Right lobe of liver (tissue), 4 donors: ENCODE results near the gene LPCAT1.

Experiments
- POLR2A ChIP-seq: fragments of 450-650 bp; IDR thresholded peaks from one replicate; pipeline ENCODE4 v1.6.1; 2017; ENCODE audit warnings: antibody characterized with exemption, mild to moderate bottlenecking
- TF ChIP-seq, protein P1 (sequence below), 4 donors: fragments of 200-600 bp in 3 of 4; fragments of 450-650 bp in 1 of 4; IDR thresholded peaks; one replicate each; pipeline versions ENCODE4 v1.5.1 to v1.8.0; 2016 to 2022; ENCODE audit warnings: antibody characterized with exemption in 4 of 4, mild to moderate bottlenecking in 2 of 4
- donor health status: DM: no; HTN: no; CAD: no.
- donor health status: DM: no; HTN: no; CAD: no.
- donor health status: DM: no; HTN: yes; CAD: no.

DNA sequence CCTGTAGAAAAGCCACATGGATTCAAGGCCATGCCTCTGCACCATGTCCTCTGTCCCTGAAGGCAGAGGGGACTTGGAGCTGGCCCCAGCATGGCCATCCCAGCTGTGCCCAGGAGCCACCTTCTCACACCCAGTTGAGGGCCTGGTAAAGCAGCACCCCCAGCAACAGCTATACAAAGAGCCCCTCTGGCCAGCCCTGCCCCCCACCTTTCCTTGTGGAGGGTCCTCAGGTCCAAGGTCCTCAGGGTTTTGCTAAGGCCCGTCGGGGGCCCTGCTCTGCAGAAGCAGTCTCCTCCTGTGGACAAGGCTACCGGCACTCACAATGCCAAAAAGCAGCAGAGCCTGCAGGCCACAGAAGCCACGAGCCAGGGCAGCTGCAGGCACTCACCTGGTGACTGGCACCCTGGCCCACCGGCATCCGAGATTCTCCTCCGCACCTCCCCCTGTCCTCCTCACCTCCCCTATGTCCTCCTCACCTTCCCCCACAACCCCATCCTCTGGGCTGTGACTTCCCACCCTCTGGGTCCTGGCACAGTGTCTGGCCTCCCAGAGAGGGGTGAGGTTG lies 39.9 kb upstream of the LPCAT1 start:
- TF ChIP-seq POLR2A, result no peak
- TF ChIP-seq, protein P1, sequence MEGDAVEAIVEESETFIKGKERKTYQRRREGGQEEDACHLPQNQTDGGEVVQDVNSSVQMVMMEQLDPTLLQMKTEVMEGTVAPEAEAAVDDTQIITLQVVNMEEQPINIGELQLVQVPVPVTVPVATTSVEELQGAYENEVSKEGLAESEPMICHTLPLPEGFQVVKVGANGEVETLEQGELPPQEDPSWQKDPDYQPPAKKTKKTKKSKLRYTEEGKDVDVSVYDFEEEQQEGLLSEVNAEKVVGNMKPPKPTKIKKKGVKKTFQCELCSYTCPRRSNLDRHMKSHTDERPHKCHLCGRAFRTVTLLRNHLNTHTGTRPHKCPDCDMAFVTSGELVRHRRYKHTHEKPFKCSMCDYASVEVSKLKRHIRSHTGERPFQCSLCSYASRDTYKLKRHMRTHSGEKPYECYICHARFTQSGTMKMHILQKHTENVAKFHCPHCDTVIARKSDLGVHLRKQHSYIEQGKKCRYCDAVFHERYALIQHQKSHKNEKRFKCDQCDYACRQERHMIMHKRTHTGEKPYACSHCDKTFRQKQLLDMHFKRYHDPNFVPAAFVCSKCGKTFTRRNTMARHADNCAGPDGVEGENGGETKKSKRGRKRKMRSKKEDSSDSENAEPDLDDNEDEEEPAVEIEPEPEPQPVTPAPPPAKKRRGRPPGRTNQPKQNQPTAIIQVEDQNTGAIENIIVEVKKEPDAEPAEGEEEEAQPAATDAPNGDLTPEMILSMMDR (IDR thresholded peaks at IDR 0.05), result no peak
